A673 (cell line): ENCODE measurements around the gene HBE1.

Source experiments
- EZH2 ChIP-seq: fragments of 200-600 bp; sonication (generic); IDR thresholded peaks from 2 replicates; pipeline ENCODE4 v1.6.1; 2017; ENCODE audit warnings: borderline replicate concordance, low read depth, mild to moderate bottlenecking, mixed read lengths, antibody characterized with exemption, low read length; ENCODE audit not compliant: poor library complexity, severe bottlenecking
- TF ChIP-seq, protein P1 (sequence below): fragments of 300-800, 200-600 bp; sonication (generic); conservative IDR thresholded peaks from 2 replicates; pipeline ENCODE4 v1.5.1; 2017; ENCODE audit warnings: low read depth, mild to moderate bottlenecking, antibody characterized with exemption, low read length, moderate library complexity, mixed read lengths

DNA sequence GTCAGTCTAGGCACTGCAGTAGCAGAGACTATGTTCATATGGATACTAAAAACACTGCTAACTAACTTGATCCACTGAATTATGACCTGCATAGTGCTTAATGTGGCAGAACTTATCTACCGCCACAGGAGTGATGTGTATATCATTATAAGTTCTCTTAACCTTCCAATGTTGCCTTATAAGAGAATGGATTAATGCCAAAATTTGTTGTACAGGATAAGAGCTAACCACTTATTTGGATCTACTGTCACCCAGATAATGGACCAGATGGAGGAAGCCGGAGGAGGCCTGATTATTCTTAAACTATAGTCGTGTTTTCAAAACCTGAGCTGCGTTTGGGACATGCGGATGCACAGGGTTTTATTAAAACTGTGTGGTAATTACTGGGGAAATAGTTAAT, 33.9 kb upstream of the HBE1 start:
- TF ChIP-seq, protein P1, sequence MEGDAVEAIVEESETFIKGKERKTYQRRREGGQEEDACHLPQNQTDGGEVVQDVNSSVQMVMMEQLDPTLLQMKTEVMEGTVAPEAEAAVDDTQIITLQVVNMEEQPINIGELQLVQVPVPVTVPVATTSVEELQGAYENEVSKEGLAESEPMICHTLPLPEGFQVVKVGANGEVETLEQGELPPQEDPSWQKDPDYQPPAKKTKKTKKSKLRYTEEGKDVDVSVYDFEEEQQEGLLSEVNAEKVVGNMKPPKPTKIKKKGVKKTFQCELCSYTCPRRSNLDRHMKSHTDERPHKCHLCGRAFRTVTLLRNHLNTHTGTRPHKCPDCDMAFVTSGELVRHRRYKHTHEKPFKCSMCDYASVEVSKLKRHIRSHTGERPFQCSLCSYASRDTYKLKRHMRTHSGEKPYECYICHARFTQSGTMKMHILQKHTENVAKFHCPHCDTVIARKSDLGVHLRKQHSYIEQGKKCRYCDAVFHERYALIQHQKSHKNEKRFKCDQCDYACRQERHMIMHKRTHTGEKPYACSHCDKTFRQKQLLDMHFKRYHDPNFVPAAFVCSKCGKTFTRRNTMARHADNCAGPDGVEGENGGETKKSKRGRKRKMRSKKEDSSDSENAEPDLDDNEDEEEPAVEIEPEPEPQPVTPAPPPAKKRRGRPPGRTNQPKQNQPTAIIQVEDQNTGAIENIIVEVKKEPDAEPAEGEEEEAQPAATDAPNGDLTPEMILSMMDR = no peak
- no peak for TF ChIP-seq EZH2
